ENCODE measurements around the gene CYP11A1.

CYP11A1 gene

GRCh38 chr15:74400915-74401757 is 33.7 kb upstream of the CYP11A1 start:
- Histone ChIP-seq H3K4me1 (ENCODE audit: control insufficient read depth, insufficient read depth, low read length) (peaks cover 23% of the 10 kb centered on the region), H3K4me3 (ENCODE audit: insufficient read depth, low read depth, low read length) (no peak overlapping the region), H3K9me3 (ENCODE audit: control insufficient read depth, low read length) (no peaks in the 10 kb centered on the region), H3K27me3 (ENCODE audit: control insufficient read depth, insufficient read depth, low read length, poor library complexity, severe bottlenecking) (no peaks in the 10 kb centered on the region), H3K36me3 (ENCODE audit: control insufficient read depth, insufficient read depth, low read length) (no peaks in the 10 kb centered on the region), H3K27ac (ENCODE audit: insufficient read depth, low read depth, low read length, poor library complexity, severe bottlenecking) (no peak overlapping the region)
- 76 to 78% methylated on average over 11 of the region's 11 CpGs for WGBS, 2 experiments

GRCh38 chr15:74400313-74400860 is 32.9 kb upstream of the CYP11A1 start:
- no peaks in the 10 kb centered on the region for H3K9me3 ChIP-seq (ENCODE audit: control insufficient read depth, low read length)
- H3K4me3 ChIP-seq (ENCODE audit: insufficient read depth, low read depth, low read length) = no peak overlapping the region
- 91 to 93% methylated on average over 10 of the region's 10 CpGs for WGBS, 2 experiments
- H3K4me1 ChIP-seq (ENCODE audit: control insufficient read depth, insufficient read depth, low read length) = peaks cover 25% of the 10 kb centered on the region
- H3K27ac ChIP-seq (ENCODE audit: insufficient read depth, low read depth, low read length, poor library complexity, severe bottlenecking) = no peak overlapping the region
- H3K27me3 ChIP-seq (ENCODE audit: control insufficient read depth, insufficient read depth, low read length, poor library complexity, severe bottlenecking) = no peaks in the 10 kb centered on the region
- no peaks in the 10 kb centered on the region for H3K36me3 ChIP-seq (ENCODE audit: control insufficient read depth, insufficient read depth, low read length)

- no peaks in the 10 kb centered on the region for H3K36me3 ChIP-seq (ENCODE audit: control insufficient read depth, insufficient read depth, low read length)
- no peaks in the 10 kb centered on the region for H3K27me3 ChIP-seq (ENCODE audit: control insufficient read depth, insufficient read depth, low read length, poor library complexity, severe bottlenecking)
- no peak overlapping the region for H3K27ac ChIP-seq (ENCODE audit: insufficient read depth, low read depth, low read length, poor library complexity, severe bottlenecking)
- H3K4me3 ChIP-seq (ENCODE audit: insufficient read depth, low read depth, low read length) = no peak overlapping the region
- H3K9me3 ChIP-seq (ENCODE audit: control insufficient read depth, low read length) = no peaks in the 10 kb centered on the region
- peaks cover 25% of the 10 kb centered on the region for H3K4me1 ChIP-seq (ENCODE audit: control insufficient read depth, insufficient read depth, low read length)
- 53 to 63% methylated on average over 5 of the region's 5 CpGs for WGBS, 2 experiments
These were observed 32.3 kb upstream of the CYP11A1 start for GRCh38 chr15:74399511-74400312.

- H3K4me3 ChIP-seq (ENCODE audit: insufficient read depth, low read depth, low read length) = no peak overlapping the region
- H3K36me3 ChIP-seq (ENCODE audit: control insufficient read depth, insufficient read depth, low read length) = no peaks in the 10 kb centered on the region
- no peak overlapping the region for H3K27ac ChIP-seq (ENCODE audit: insufficient read depth, low read depth, low read length, poor library complexity, severe bottlenecking)
- whole genome bisulfite sequencing, 2 experiments = 97 to 100% methylated on average over 2 to 3 of the region's 3 CpGs
- no peaks in the 10 kb centered on the region for H3K9me3 ChIP-seq (ENCODE audit: control insufficient read depth, low read length)
- peaks cover 25% of the 10 kb centered on the region for H3K4me1 ChIP-seq (ENCODE audit: control insufficient read depth, insufficient read depth, low read length)
- H3K27me3 ChIP-seq (ENCODE audit: control insufficient read depth, insufficient read depth, low read length, poor library complexity, severe bottlenecking) = no peaks in the 10 kb centered on the region
These were observed 31.7 kb upstream of the CYP11A1 start for GRCh38 chr15:74399100-74399499.

- Histone ChIP-seq H3K36me3 (ENCODE audit: control insufficient read depth, insufficient read depth, low read length) (no peaks in the 10 kb centered on the region), H3K27me3 (ENCODE audit: control insufficient read depth, insufficient read depth, low read length, poor library complexity, severe bottlenecking) (no peaks in the 10 kb centered on the region), H3K9me3 (ENCODE audit: control insufficient read depth, low read length) (no peaks in the 10 kb centered on the region), H3K4me3 (ENCODE audit: insufficient read depth, low read depth, low read length) (no peak overlapping the region), H3K27ac (ENCODE audit: insufficient read depth, low read depth, low read length, poor library complexity, severe bottlenecking) (no peak overlapping the region), H3K4me1 (ENCODE audit: control insufficient read depth, insufficient read depth, low read length) (peaks cover 19% of the 10 kb centered on the region)
- WGBS, 2 experiments = 94 to 98% methylated on average over 5 of the region's 5 CpGs
These were observed 30.7 kb upstream of the CYP11A1 start for GRCh38 chr15:74398183-74398582.

GRCh38 chr15:74397239-74398068 is 30.0 kb upstream of the CYP11A1 start:
- 92 to 96% methylated on average over 4 to 6 of the region's 6 CpGs for WGBS, 2 experiments
- no peak overlapping the region for H3K27ac ChIP-seq (ENCODE audit: insufficient read depth, low read depth, low read length, poor library complexity, severe bottlenecking)

GRCh38 chr15:74396445-74397238 is 29.2 kb upstream of the CYP11A1 start:
- Histone ChIP-seq H3K27me3 (ENCODE audit: control insufficient read depth, insufficient read depth, low read length, poor library complexity, severe bottlenecking) (no peaks in the 10 kb centered on the region), H3K4me3 (ENCODE audit: insufficient read depth, low read depth, low read length) (no peak overlapping the region), H3K36me3 (ENCODE audit: control insufficient read depth, insufficient read depth, low read length) (no peaks in the 10 kb centered on the region), H3K4me1 (ENCODE audit: control insufficient read depth, insufficient read depth, low read length) (peaks cover 19% of the 10 kb centered on the region), H3K27ac (ENCODE audit: insufficient read depth, low read depth, low read length, poor library complexity, severe bottlenecking) (no peak overlapping the region), H3K9me3 (ENCODE audit: control insufficient read depth, low read length) (no peaks in the 10 kb centered on the region)
- 52 to 55% methylated on average over 9 of the region's 9 CpGs for WGBS, 2 experiments

More at GRCh38 chr15:74397239-74398068, 30.0 kb upstream of the CYP11A1 start:
- H3K27me3 ChIP-seq (ENCODE audit: control insufficient read depth, insufficient read depth, low read length, poor library complexity, severe bottlenecking) = no peaks in the 10 kb centered on the region
- H3K4me1 ChIP-seq (ENCODE audit: control insufficient read depth, insufficient read depth, low read length) = peaks cover 19% of the 10 kb centered on the region
- no peaks in the 10 kb centered on the region for H3K36me3 ChIP-seq (ENCODE audit: control insufficient read depth, insufficient read depth, low read length)
- H3K9me3 ChIP-seq (ENCODE audit: control insufficient read depth, low read length) = no peaks in the 10 kb centered on the region
- H3K4me3 ChIP-seq (ENCODE audit: insufficient read depth, low read depth, low read length) = no peak overlapping the region

GRCh38 chr15:74396146-74396438 is 28.6 kb upstream of the CYP11A1 start:
- Histone ChIP-seq H3K27ac (ENCODE audit: insufficient read depth, low read depth, low read length, poor library complexity, severe bottlenecking) (no peak overlapping the region), H3K36me3 (ENCODE audit: control insufficient read depth, insufficient read depth, low read length) (no peaks in the 10 kb centered on the region), H3K9me3 (ENCODE audit: control insufficient read depth, low read length) (no peaks in the 10 kb centered on the region), H3K4me3 (ENCODE audit: insufficient read depth, low read depth, low read length) (no peak overlapping the region), H3K4me1 (ENCODE audit: control insufficient read depth, insufficient read depth, low read length) (peaks cover 17% of the 10 kb centered on the region), H3K27me3 (ENCODE audit: control insufficient read depth, insufficient read depth, low read length, poor library complexity, severe bottlenecking) (no peaks in the 10 kb centered on the region)
- 81 to 85% methylated on average over 10 of the region's 10 CpGs for WGBS, 2 experiments

GRCh38 chr15:74395319-74396145 is 28.1 kb upstream of the CYP11A1 start:
- Histone ChIP-seq H3K27me3 (ENCODE audit: control insufficient read depth, insufficient read depth, low read length, poor library complexity, severe bottlenecking) (no peaks in the 10 kb centered on the region), H3K9me3 (ENCODE audit: control insufficient read depth, low read length) (no peaks in the 10 kb centered on the region), H3K4me1 (ENCODE audit: control insufficient read depth, insufficient read depth, low read length) (peaks cover 13% of the 10 kb centered on the region), H3K36me3 (ENCODE audit: control insufficient read depth, insufficient read depth, low read length) (no peaks in the 10 kb centered on the region), H3K27ac (ENCODE audit: insufficient read depth, low read depth, low read length, poor library complexity, severe bottlenecking) (no peak overlapping the region), H3K4me3 (ENCODE audit: insufficient read depth, low read depth, low read length) (no peak overlapping the region)
- WGBS, 2 experiments = 91 to 93% methylated on average over 17 of the region's 17 CpGs
